GM12875 (cell line): ENCODE results near the gene ARIH2.

Experiments
- H3K4me3 ChIP-seq: one replicate; pipeline ENCODE4 v1.5.1; 2011; ENCODE audit warnings: low read depth, low read length, control low read depth
- TF ChIP-seq, protein P1 (sequence below): IDR thresholded peaks from 2 replicates; pipeline ENCODE4 v1.5.1; 2011; ENCODE audit warnings: low read depth, mild to moderate bottlenecking, control low read depth, inconsistent platforms, low read length, moderate library complexity, borderline replicate concordance; ENCODE audit not compliant: insufficient read depth

ARIH2 gene

DNA sequence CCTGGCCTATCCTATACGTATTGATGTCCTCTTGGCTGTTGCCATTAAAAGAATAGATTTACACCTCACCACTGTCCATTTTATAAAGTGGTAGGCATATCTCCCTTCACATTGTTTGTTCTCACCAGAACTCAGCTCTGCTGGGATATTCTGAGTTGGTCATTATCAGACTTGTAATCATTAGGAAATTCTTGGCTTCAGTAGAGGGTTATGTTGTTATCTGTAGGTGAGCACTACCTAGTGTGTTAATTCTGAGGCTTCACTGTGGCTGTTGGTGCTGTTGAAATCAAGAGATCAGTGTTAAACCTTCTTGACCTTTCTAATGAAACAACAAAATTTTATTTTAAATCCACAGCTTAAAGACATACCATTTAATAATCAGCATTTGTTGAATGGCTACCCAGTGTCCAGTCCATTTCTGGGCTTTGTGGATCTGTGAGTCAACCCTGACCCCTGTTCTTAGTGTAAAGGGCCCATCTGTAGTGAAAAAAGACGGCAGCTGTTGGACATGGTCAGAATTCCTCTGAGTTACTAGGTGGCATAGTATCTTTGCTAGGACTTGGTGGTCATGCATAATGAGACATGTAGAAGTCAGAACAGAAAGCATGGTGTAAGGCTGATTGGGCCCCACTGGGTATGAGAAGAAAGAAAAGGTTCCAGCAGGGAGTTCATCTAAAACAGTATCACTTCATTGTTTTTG, 38.5 kb downstream of the ARIH2 start:
- TF ChIP-seq, protein P1, sequence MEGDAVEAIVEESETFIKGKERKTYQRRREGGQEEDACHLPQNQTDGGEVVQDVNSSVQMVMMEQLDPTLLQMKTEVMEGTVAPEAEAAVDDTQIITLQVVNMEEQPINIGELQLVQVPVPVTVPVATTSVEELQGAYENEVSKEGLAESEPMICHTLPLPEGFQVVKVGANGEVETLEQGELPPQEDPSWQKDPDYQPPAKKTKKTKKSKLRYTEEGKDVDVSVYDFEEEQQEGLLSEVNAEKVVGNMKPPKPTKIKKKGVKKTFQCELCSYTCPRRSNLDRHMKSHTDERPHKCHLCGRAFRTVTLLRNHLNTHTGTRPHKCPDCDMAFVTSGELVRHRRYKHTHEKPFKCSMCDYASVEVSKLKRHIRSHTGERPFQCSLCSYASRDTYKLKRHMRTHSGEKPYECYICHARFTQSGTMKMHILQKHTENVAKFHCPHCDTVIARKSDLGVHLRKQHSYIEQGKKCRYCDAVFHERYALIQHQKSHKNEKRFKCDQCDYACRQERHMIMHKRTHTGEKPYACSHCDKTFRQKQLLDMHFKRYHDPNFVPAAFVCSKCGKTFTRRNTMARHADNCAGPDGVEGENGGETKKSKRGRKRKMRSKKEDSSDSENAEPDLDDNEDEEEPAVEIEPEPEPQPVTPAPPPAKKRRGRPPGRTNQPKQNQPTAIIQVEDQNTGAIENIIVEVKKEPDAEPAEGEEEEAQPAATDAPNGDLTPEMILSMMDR: no peak
- no peak overlapping the region for H3K4me3 ChIP-seq

DNA sequence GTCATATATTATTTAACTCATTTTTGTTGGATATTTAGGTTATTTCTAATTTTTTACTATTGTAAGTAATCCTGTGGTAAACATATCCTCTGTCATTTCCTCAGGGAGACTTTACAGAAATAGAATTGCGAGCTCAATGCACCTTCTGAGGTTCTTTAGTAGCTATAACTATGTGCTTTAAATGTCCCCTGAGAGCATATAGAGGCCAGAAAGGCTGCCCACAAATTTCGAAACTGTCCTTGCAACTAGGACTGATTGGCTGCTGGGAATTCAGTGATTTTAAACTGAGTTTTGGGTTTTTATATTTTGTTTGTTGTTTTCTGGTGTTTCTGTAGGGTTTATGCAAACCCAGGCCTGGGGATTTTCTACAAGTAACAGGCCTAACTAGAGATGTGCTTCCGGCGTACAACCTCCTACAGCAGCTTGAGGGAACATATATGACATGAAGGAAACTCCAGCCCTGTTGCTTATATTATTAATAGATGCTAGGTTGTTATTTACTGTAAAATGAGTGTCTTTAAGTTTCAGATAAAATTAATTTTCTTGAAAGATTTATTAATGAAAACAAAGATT, 42.3 kb downstream of the ARIH2 start:
- TF ChIP-seq, protein P1: no peak
- H3K4me3 ChIP-seq: no peak overlapping the region

DNA sequence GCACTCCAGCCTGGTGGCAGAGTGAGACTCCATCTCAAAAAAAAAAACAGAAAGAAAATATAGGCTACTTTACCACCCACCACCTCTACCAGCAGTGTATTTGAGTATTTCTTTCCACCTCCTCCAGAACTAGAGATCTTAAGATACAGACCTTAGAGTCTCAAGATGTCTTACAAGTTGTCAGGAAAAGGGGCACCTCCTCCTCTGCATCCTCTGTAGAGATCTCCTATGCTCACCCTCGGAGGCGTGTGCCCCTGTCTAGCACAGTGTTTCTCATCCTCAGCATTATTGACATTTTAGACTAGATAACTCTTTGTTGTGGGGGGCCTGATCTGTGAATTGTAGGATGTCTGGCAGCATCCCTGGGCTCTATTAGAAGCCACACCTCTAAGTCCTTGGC, 43.7 kb downstream of the ARIH2 start:
- TF ChIP-seq, protein P1: no peak
- H3K4me3 ChIP-seq: no peak overlapping the region

DNA sequence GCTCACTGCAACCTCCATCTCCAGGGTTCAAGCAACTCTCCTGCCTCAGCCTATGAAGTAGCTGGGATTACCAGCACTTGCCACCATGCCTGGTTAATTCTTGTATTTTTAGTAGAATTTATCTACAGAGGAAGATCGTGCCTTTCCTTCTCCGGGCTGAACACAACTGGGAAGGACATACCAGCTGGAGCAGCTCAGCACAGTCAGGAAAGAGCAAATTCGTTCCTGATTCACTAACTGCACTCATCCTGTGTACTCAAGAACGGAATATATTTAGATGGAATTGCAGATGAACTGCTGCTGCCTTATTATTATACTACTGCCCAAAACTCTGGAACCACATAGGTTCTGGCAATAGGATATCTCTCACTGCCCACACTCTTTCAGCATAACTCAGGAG, 44.3 kb downstream of the ARIH2 start:
- TF ChIP-seq, protein P1: no peak
- no peak overlapping the region for H3K4me3 ChIP-seq

- H3K4me3 ChIP-seq: no peak overlapping the region
- TF ChIP-seq, protein P1: no peak
These were observed 44.9 kb downstream of the ARIH2 start for GRCh38 chr3:48963591-48963990.

- TF ChIP-seq, protein P1: no peak
- no peak overlapping the region for H3K4me3 ChIP-seq
These were observed 47.7 kb downstream of the ARIH2 start for GRCh38 chr3:48966367-48966766.

DNA sequence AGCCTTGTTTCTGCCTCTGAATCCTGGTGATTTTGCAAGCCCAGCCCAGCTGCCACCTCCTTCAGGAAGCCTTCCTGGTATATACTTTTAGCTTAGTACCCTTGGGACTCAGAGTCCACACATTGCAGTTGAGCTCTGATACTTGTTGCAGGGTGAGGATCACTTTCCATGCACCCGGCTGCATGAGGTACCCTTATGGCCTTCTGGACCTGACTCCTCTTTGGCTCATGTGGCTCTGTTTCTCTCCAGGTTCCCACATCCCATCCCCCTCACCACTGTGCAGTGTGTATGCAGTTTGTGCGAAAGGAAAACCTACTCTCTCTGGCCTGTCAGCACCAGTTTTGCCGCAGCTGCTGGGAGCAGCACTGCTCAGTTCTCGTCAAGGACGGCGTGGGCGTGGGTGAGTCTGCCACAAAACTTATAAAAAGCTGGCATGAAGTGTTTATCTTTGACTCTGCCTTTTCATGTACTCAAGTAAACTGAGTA, 48.3 kb downstream of the ARIH2 start:
- no peak overlapping the region for H3K4me3 ChIP-seq
- TF ChIP-seq, protein P1: no peak
